Cardiac muscle cell (in vitro differentiated cells and primary cell): ENCODE results near the gene ACSL1. TPM values are rescaled to one million over a fixed set of nuclear protein-coding genes. Genes with fewer than 3 reads are reported as not detected.

Experiments
- DNase-seq, 2 donors: peaks; one replicate each; pipeline versions ENCODE4 v3.0.0 to v3.0.0-alpha.2; 2010 to 2017; ENCODE audit warnings: low read depth in 1 of 2, low spot score in 1 of 2
- H3K27ac ChIP-seq: fragments of 200-600 bp; sonication (generic); 2 replicates; pipeline ENCODE4 v1.5.1; 2016
- H3K27me3 ChIP-seq: fragments of 200-600 bp; sonication (generic); 2 replicates; pipeline ENCODE4 v1.6.0; 2016; ENCODE audit warnings: control low read depth
- H3K36me3 ChIP-seq: fragments of 200-600 bp; sonication (generic); 2 replicates; pipeline ENCODE4 v1.5.1; 2016; ENCODE audit warnings: control low read depth
- H3K4me1 ChIP-seq: fragments of 200-600 bp; sonication (generic); 2 replicates; pipeline ENCODE4 v1.8.1; 2017; ENCODE audit warnings: low read depth, mild to moderate bottlenecking, mixed run types
- H3K4me3 ChIP-seq: fragments of 200-600 bp; sonication (generic); 2 replicates; pipeline ENCODE4 v1.5.1; 2016; ENCODE audit warnings: mild to moderate bottlenecking
- H3K9me3 ChIP-seq: fragments of 200-600 bp; sonication (generic); 2 replicates; pipeline ENCODE4 v1.5.1; 2017; ENCODE audit warnings: low read depth, mild to moderate bottlenecking, control low read depth
- polyA plus RNA-seq: library from polyadenylated mRNA; unstranded; fragments of >200 nt; fragmentation: Nextera tagmentation; extraction: Ambion mirVana; gene quantifications from 2 replicates; pipeline ENCODE4 v1.2.1, GENCODE V29; 2016
- total RNA-seq: library from RNA; depleted of rRNA; stranded (reverse); fragments of >200 nt; gene quantifications from 2 replicates; pipeline ENCODE4 v1.2.3, GENCODE V29; 2016
- TF ChIP-seq, protein P1 (sequence below): IDR thresholded peaks from 2 replicates; pipeline ENCODE4 v1.5.1; 2012; ENCODE audit warnings: low read depth, mild to moderate bottlenecking, low read length

Gene ACSL1
- total and polyA plus RNA-seq, 2 experiments from 2014 or later: 66.4 to 76.6 TPM

- TF ChIP-seq, protein P1, sequence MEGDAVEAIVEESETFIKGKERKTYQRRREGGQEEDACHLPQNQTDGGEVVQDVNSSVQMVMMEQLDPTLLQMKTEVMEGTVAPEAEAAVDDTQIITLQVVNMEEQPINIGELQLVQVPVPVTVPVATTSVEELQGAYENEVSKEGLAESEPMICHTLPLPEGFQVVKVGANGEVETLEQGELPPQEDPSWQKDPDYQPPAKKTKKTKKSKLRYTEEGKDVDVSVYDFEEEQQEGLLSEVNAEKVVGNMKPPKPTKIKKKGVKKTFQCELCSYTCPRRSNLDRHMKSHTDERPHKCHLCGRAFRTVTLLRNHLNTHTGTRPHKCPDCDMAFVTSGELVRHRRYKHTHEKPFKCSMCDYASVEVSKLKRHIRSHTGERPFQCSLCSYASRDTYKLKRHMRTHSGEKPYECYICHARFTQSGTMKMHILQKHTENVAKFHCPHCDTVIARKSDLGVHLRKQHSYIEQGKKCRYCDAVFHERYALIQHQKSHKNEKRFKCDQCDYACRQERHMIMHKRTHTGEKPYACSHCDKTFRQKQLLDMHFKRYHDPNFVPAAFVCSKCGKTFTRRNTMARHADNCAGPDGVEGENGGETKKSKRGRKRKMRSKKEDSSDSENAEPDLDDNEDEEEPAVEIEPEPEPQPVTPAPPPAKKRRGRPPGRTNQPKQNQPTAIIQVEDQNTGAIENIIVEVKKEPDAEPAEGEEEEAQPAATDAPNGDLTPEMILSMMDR: no peak
- DNase-seq: no peak
- H3K4me3 ChIP-seq: no peak overlapping the region
- H3K4me1 ChIP-seq: no peaks in the 10 kb centered on the region
- H3K27me3 ChIP-seq: no peaks in the 10 kb centered on the region
- peaks cover 79% of the 10 kb centered on the region for H3K36me3 ChIP-seq
- no peaks in the 10 kb centered on the region for H3K9me3 ChIP-seq
- no peak overlapping the region for H3K27ac ChIP-seq
These were observed 56.5 kb downstream of the ACSL1 start for GRCh38 chr4:184769141-184769765.

GRCh38 chr4:184768296-184768695 is 57.5 kb downstream of the ACSL1 start:
- Histone ChIP-seq H3K27me3 (no peaks in the 10 kb centered on the region), H3K27ac (no peak overlapping the region), H3K36me3 (peaks cover 87% of the 10 kb centered on the region), H3K9me3 (no peaks in the 10 kb centered on the region), H3K4me3 (no peak overlapping the region), H3K4me1 (no peaks in the 10 kb centered on the region)
- TF ChIP-seq, protein P1: no peak
- DNase-seq: peak in 1 of 2 donors; percentile 68

DNA sequence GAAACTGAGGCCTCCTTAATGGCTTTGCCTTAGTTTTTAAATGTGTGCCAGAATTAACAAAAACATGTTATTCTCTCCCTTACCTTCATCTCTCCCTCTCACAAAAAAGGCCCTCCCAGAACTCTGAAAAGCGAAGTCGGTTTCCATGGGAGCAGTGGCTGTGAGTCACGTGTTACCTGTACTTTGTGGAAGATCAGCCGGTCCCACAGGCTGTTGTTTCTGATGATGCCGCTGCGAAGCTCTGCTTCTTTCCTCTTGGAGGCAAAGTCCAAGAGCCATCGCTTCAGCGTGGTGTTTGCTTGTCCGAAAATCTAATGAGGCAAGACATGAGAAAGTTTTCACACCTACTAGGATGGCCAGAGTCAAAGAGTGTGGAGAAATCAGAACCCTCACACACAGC is 59.3 kb downstream of the ACSL1 start:
- Histone ChIP-seq H3K36me3 (peaks cover 76% of the 10 kb centered on the region), H3K4me3 (no peak overlapping the region), H3K9me3 (no peaks in the 10 kb centered on the region), H3K27ac (no peak overlapping the region), H3K27me3 (no peaks in the 10 kb centered on the region), H3K4me1 (no peaks in the 10 kb centered on the region)
- DNase-seq: no peak
- TF ChIP-seq, protein P1: no peak

- no peak for DNase-seq
- Histone ChIP-seq H3K9me3 (no peaks in the 10 kb centered on the region), H3K27me3 (no peaks in the 10 kb centered on the region), H3K4me3 (no peak overlapping the region), H3K4me1 (no peaks in the 10 kb centered on the region), H3K27ac (no peak overlapping the region), H3K36me3 (peaks cover 73% of the 10 kb centered on the region)
- TF ChIP-seq, protein P1: no peak
These were observed 60.1 kb downstream of the ACSL1 start for GRCh38 chr4:184765473-184766340.

GRCh38 chr4:184764601-184765000 is 61.2 kb downstream of the ACSL1 start:
- no peak overlapping the region for H3K27ac ChIP-seq
- TF ChIP-seq, protein P1: no peak

More at GRCh38 chr4:184764601-184765000, 61.2 kb downstream of the ACSL1 start:
- Histone ChIP-seq H3K9me3 (no peaks in the 10 kb centered on the region), H3K4me3 (no peak overlapping the region), H3K36me3 (peaks cover 77% of the 10 kb centered on the region), H3K4me1 (no peaks in the 10 kb centered on the region), H3K27me3 (no peaks in the 10 kb centered on the region)
- no peak for DNase-seq
